Spleen (tissue), 11 donors: ENCODE results near the gene MUC2. TPM values are rescaled to one million over a fixed set of nuclear protein-coding genes. Genes with fewer than 3 reads are reported as not detected.

Source experiments
- DNase-seq: peaks from one replicate; pipeline ENCODE4 v3.0.0-alpha.2; 2020
- H3K27ac ChIP-seq, 8 donors: fragments of 200-600 bp; sonication (generic) in 7 of 8; 1 replicate in 4 of 8; 2 replicates in 4 of 8; pipeline versions ENCODE4 v1.5.0 to v1.8.0; 2016 to 2021; ENCODE audit warnings: inconsistent platforms in 4 of 8, mild to moderate bottlenecking in 4 of 8, moderate library complexity in 1 of 8
- H3K27me3 ChIP-seq, 7 donors: fragments of 200-600 bp; sonication (generic) in 6 of 7; replicated peaks in 1 of 7; 1 replicate in 4 of 7; 2 replicates in 3 of 7; pipeline versions ENCODE4 v1.5.0 to v1.8.0; 2016 to 2021; ENCODE audit warnings: inconsistent platforms in 3 of 7, mild to moderate bottlenecking in 1 of 7
- H3K36me3 ChIP-seq, 6 donors: fragments of 200-600 bp; sonication (generic) in 5 of 6; 1 replicate in 4 of 6; 2 replicates in 2 of 6; pipeline versions ENCODE4 v1.5.0 to v1.8.0; 2016 to 2021; ENCODE audit warnings: inconsistent platforms in 2 of 6
- H3K4me1 ChIP-seq, 6 donors: fragments of 200-600 bp; sonication (generic) in 5 of 6; 1 replicate in 3 of 6; 2 replicates in 3 of 6; pipeline versions ENCODE4 v1.5.0 to v1.8.0; 2016 to 2021; ENCODE audit warnings: inconsistent platforms in 3 of 6
- H3K4me3 ChIP-seq, 8 donors: fragments of 200-600 bp; sonication (generic) in 7 of 8; 1 replicate in 4 of 8; 2 replicates in 4 of 8; pipeline versions ENCODE4 v1.5.0 to v1.8.0; 2016 to 2021; ENCODE audit warnings: inconsistent platforms in 4 of 8, mild to moderate bottlenecking in 4 of 8, moderate library complexity in 2 of 8
- H3K9me3 ChIP-seq, 8 donors: fragments of 200-600 bp; sonication (generic) in 7 of 8; 1 replicate in 4 of 8; 2 replicates in 4 of 8; pipeline versions ENCODE4 v1.5.0 to v1.8.0; 2016 to 2021; ENCODE audit warnings: inconsistent platforms in 4 of 8
- CTCF ChIP-seq, 11 experiments: fragments of 200-600 bp in 7 of 11; fragments of 450-650 bp in 4 of 11; sonication (generic) in 4 of 11; IDR thresholded peaks in 8 of 11; conservative IDR thresholded peaks in 3 of 11; 1 replicate in 7 of 11; 2 replicates in 4 of 11; pipeline versions ENCODE4 v1.4.0 to v1.8.0; 2016 to 2021; ENCODE audit warnings: antibody characterized with exemption in 11 of 11, inconsistent platforms in 4 of 11, mild to moderate bottlenecking in 1 of 11
- POLR2A ChIP-seq, 3 donors: fragments of 450-650 bp; IDR thresholded peaks; one replicate each; pipeline ENCODE4 v1.5.1; 2017; ENCODE audit warnings: antibody characterized with exemption in 3 of 3, mild to moderate bottlenecking in 1 of 3
- POLR2AphosphoS5 ChIP-seq, 3 donors: sonication (generic); formaldehyde crosslinking; IDR thresholded peaks; one replicate each; pipeline ENCODE4 v1.5.1; 2017; ENCODE audit warnings: antibody characterized with exemption in 3 of 3
- WGBS, 5 donors: extraction: QIAGEN DNeasy Blood & Tissue Kit in 3 of 5; methylation state at CpG; one replicate each; pipeline versions ENCODE4 v1.1.5 to v1.1.7; 2013 to 2018; 5-methylcytosine and 5-hydroxymethylcytosine counted together
- intact Hi-C: fragments of 100-400 bp; cut with DNase I; formaldehyde crosslinking; loops from one replicate; pipeline ENCODE4 v1.15.0; 2023; ENCODE audit warnings: low total_unique reads
- polyA plus RNA-seq, 3 donors: library from polyadenylated mRNA; stranded (reverse); fragments of 200-250 nt; gene quantifications; one replicate each; pipeline ENCODE4 v1.2.1, GENCODE V29; 2013
- total RNA-seq, 7 donors: library from RNA; depleted of rRNA in 3 of 7; stranded (reverse); fragments of >200 nt in 3 of 7; fragmentation: NEBNext Ultra II Directional in 4 of 7; extraction: Animal tissue kit (Norgen Biotek cat#: 25700) in 4 of 7; gene quantifications; one replicate each; pipeline versions ENCODE4 v1.1.0 to v1.2.1, GENCODE V29; 2016 to 2021
- donor health status: healthy with polysubstance abuse.
- donor health status: DM: no; HTN: no; CAD: no; lungs with moderate emphysema.
- donor health status: DM: no; HTN: no; CAD: no.
- donor health status: Bipolar disorder and iron deficiency.
- donor health status: healthy.
- donor health status: DM: no; HTN: no; CAD: no.
- donor health status: DM: yes; HTN: yes; CAD: no.

MUC2 gene
- total and polyA plus RNA-seq, 10 donors: 0.03 to 0.06 (median 0.03) TPM; not detected in 7

- Histone ChIP-seq H3K27me3 (peaks cover 0 to 22% (median 0%) of the 10 kb centered on the region in 7 donors), H3K27ac (no peak overlapping the region)
- intact Hi-C loops: no loop called here
Observed at GRCh38 chr11:1037506-1038055, 37.1 kb upstream of the MUC2 start.

GRCh38 chr11:1038361-1038760 lies 36.3 kb upstream of the MUC2 start:
- intact Hi-C loops: no loop called here
- Histone ChIP-seq H3K9me3 (no peaks in the 10 kb centered on the region), H3K4me3 (no peak overlapping the region), H3K36me3 (no peaks in the 10 kb centered on the region), H3K4me1 (peaks cover 0 to 32% (median 0%) of the 10 kb centered on the region in 6 donors), H3K27ac (no peak overlapping the region), H3K27me3 (peaks cover 0 to 30% (median 0%) of the 10 kb centered on the region in 7 donors)
- no peak for TF ChIP-seq CTCF (IDR thresholded peaks at IDR 0.05 in 8 of 11, conservative IDR thresholded peaks at IDR 0.05 in 3 of 11)
- no peak for TF ChIP-seq POLR2AphosphoS5 (IDR thresholded peaks at IDR 0.05)
- no peak for TF ChIP-seq POLR2A (IDR thresholded peaks at IDR 0.05)
- WGBS, 5 donors: 84 to 92% (median 87%) methylated on average over 7 to 10 of the region's 10 CpGs
- DNase-seq: no peak

More at GRCh38 chr11:1037506-1038055, 37.1 kb upstream of the MUC2 start:
- DNase-seq: no peak
- TF ChIP-seq POLR2AphosphoS5 (IDR thresholded peaks at IDR 0.05) (peak in 1 of 3 donors; percentile 7), CTCF (IDR thresholded peaks at IDR 0.05 in 8 of 11, conservative IDR thresholded peaks at IDR 0.05 in 3 of 11) (no peak), POLR2A (IDR thresholded peaks at IDR 0.05) (no peak)
- 77 to 87% (median 84%) methylated on average over 20 to 26 of the region's 26 CpGs for WGBS, 5 donors
- no peak overlapping the region for H3K4me3 ChIP-seq
- H3K36me3 ChIP-seq: no peaks in the 10 kb centered on the region
- no peaks in the 10 kb centered on the region for H3K9me3 ChIP-seq
- H3K4me1 ChIP-seq: peaks cover 0 to 39% (median 5%) of the 10 kb centered on the region in 6 donors

DNA sequence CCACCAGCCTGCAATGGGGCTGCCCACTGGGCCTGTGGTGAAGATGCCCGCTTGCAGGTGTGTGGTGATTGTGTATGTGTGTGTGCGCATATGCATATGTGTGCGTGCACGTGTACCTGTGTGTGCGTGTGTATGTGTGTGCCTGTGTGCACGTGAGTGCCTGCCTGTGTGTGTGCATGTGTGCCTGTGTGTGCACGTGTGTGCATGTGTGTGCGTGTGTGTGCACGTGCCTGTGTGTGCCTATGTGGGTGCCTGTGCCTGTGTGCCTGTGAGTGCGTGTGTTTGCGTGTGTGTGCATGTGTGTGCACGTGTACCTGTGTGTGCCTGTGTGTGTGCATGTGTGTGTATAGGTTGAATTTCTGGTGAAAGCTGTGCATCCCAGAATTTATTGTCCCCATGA lies 35.8 kb upstream of the MUC2 start:
- 88 to 98% (median 92%) methylated on average over 9 to 12 of the region's 12 CpGs for WGBS, 5 donors
- no peaks in the 10 kb centered on the region for H3K36me3 ChIP-seq
- H3K27ac ChIP-seq: no peak overlapping the region
- DNase-seq: no peak
- peaks cover 0 to 31% (median 0%) of the 10 kb centered on the region in 6 donors for H3K4me1 ChIP-seq
- no peak for TF ChIP-seq POLR2A (IDR thresholded peaks at IDR 0.05)
- TF ChIP-seq POLR2AphosphoS5 (IDR thresholded peaks at IDR 0.05): no peak
- TF ChIP-seq CTCF (IDR thresholded peaks at IDR 0.05 in 8 of 11, conservative IDR thresholded peaks at IDR 0.05 in 3 of 11): no peak
- no peak overlapping the region for H3K4me3 ChIP-seq
- H3K27me3 ChIP-seq: peaks cover 0 to 30% (median 0%) of the 10 kb centered on the region in 7 donors
- no peaks in the 10 kb centered on the region for H3K9me3 ChIP-seq
- intact Hi-C loops: no loop called here

- DNase-seq: peak; percentile 75
- WGBS, 5 donors: 68 to 86% (median 78%) methylated on average over 11 to 32 of the region's 32 CpGs
- Histone ChIP-seq H3K4me3 (no peak overlapping the region), H3K36me3 (no peaks in the 10 kb centered on the region), H3K27me3 (peaks cover 0 to 30% (median 0%) of the 10 kb centered on the region in 7 donors), H3K27ac (no peak overlapping the region), H3K9me3 (no peaks in the 10 kb centered on the region), H3K4me1 (peaks cover 0 to 31% (median 0%) of the 10 kb centered on the region in 6 donors)
- TF ChIP-seq POLR2A (IDR thresholded peaks at IDR 0.05) (no peak), CTCF (IDR thresholded peaks at IDR 0.05 in 8 of 11, conservative IDR thresholded peaks at IDR 0.05 in 3 of 11) (no peak), POLR2AphosphoS5 (IDR thresholded peaks at IDR 0.05) (peak; percentile 9 to 46 (median 34))
- intact Hi-C loops: no loop called here
Observed at GRCh38 chr11:1039481-1040427, 34.9 kb upstream of the MUC2 start.
